CD4-positive, alpha-beta T cell treated with Interleukin-4 for 1 hour (primary cell): Measurements from ENCODE around the gene PTH1R.

Experiments
- DNase-seq, 2 donors: peaks; one replicate each; pipeline ENCODE4 v3.0.0-alpha.2; 2020 to 2022

Gene PTH1R

DNA sequence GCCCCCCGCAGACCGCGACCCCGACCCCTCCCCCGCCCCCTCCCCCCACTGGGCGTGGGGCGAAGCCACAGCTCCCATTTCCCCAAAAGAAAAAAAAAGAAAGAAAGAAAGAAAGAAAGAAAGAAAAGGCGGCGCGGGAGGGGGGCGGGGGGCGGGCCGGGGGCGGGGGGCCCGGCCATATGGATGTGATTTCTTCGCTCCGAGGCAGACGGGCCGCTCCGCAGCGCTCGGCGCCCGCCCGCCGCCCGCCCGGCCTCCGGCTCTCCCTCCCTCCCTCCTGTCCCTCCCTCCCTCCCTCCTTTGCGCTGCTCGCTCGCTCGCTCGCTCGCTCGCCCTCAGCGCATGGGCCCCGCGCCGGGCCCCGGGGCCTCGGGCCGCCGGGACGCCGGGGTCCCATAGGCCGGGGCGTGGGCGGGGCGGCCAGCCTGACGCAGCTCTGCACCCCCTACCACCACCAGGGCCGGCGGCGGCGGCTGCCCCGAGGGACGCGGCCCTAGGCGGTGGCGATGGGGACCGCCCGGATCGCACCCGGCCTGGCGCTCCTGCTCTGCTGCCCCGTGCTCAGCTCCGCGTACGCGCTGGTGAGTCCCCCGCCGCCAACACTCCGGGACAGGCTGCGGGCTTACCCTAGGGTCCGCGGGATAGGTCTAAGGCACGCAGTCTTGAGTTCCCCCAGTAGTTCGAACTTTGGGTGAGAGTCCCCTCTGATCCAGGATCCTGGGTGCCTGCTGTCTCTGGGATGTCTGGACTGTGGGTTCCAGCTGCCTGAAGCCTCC is 5.7 kb downstream of the PTH1R start:
- peak in 1 of 2 donors; percentile 20 for DNase-seq

- DNase-seq, result no peak
Observed at GRCh38 chr3:46883830-46884185, 6.3 kb downstream of the PTH1R start.

DNA sequence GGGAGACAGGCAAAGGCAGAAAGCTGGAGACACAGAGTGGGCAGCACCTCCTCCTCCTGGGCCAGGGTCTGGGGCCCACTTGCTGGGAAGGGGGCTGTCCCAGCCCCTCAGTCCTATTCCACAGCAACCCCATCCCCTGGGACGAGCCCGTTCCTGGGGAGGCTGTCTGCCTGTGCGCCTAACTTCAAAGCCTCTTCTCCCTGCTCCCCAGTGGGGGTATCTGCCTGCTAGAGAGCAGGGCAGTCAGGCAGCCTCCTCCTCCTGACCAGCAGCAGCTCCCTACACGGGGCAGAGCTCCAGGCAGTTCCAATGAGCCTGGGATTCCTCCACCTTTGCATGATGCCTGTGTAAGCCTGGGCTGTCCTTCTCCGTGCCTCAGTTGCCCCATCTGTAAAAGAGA is 6.9 kb downstream of the PTH1R start:
- DNase-seq, result no peak

DNA sequence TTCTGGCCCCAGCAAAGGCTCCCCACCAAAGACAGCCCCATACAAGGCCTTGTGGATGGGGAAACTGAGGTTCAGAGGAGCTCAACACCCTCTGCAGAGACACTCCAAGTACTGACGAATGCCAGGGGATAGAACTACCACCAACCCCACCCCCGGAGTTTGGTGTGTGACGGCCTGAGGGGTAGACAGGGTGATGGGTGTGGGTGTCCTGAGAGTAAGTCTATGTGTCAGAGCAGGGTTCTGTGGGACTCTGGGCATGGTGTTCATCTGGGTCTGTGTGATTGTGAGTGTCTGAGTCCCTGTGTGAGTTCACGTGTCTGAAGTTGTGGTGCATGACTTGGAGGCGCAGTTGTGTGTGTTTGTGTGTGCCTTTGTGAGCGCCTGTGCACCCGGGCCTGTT is 7.4 kb downstream of the PTH1R start:
- DNase-seq, result no peak

DNA sequence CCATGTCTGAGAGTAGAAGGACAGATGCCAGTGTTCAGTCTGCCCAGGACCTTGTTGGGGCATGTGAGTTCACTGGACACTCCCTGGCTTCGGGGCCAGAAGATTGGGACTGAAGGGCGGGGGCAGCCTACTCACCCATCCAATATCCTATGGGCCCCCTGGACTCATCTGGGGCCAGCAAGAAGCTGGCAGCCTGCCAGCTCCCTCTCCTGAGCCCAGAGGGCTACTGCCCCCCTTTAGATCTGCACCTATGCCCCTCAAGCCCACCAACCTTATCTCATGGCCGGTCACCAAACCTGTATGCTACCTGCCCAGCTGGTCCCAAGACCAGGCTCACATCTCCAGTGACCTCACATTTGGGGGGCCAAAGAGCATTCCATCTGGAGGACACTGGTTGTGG is 8.1 kb downstream of the PTH1R start:
- no peak for DNase-seq

DNA sequence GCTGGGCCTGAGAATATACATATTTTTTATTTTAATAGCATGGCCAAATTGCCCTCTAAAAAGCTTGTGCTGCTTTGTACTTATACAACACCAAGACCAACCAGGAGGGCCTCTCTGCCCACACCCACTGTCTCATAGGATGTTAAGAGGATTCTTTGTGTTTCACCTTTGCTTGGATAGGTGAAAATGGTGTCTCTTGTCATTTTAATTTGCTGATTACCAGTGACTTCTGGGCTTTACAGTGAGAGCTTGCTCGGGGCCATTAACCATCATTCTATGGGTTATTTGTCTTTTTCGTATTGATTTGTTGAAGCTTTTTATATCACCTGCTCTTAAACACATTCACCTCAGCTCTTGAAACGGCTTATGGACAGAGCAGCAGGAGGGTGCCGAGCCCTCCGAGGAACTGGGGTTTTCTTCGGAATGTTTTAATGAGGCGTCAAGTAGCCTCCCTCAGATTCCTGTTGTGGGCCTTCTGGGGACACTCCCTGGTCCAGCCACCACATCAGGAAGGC is 10.5 kb downstream of the PTH1R start:
- DNase-seq, result no peak

GRCh38 chr3:46888705-46889104 is 11.2 kb downstream of the PTH1R start:
- no peak for DNase-seq

DNA sequence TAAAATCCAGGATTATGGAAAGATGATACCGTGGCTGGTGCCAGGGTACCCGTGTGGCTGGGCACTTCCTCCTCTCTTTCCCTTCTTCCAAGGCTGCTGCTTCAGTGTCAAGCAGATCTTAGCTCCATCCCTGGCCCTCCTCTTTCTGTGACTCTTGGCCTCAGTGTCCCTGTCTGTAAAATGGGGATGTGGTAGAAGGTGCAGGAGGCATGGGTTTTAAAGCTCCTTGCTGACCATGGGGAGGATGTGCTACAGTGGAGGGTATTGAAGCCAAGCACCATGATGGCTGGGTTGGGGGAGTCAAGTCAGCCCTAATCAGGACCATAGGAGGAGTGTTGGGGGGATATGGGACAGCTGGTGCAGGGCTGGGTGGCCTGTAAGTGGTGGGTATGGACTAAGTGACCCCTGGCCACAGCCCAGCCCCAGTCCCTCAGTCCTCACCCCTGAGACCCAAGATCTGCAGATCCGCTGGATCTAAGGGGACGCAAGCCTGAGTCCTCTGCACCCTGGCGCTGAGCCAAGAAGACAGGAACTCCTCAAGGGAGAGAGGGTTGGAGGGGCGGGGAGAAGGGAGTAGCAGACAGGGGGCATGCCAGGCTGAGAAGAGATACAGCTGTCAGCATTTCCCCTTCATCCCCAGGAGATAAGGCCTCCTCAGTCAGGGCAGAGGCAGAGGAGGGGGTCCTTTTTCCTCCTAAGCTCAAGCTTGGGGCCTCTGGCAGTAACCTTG is 12.0 kb downstream of the PTH1R start:
- no peak for DNase-seq

- no peak for DNase-seq
Observed at GRCh38 chr3:46890132-46890531, 12.6 kb downstream of the PTH1R start.

GRCh38 chr3:46891132-46891531 is 13.6 kb downstream of the PTH1R start:
- DNase-seq, result no peak

DNA sequence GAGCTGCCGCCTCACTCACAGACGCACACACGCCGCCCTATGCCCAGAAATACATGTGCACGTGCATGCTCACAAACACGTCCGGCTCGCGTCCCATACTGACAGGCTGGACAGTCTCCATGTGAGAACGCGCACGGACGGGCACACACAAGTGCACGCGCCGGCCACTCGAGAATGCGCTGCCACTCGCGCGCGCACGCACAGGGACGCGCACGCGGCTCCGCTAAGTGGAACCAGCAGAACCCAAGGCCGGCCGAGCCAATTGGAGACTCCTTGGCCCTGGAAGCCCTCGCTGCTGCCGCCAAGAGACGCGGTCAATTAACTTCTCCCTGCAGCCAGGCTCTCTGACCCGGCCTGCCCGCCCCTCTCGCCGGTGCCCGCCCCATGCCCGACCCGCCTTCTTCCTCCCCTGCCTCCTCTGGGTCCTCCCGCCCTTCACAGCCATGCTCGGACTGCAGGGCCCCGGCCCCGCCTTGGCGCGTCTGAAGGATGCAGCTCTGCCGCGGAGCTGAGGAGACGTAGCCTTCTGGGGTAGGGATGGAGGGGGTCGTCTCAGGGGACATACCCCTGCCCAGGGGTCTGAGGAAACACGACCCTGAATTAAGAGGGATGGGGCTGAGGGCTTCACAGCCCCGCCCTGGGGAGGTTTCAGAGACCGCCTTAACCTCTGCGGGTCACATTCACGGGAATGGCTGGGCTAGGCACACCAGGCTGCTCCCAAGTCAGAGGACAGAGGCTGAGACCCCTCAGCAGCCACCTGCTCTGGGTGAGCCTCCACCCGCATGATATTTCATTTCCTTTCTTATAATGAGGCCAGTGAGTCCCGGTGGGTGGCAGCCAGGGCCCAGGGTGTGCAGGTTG is 15.0 kb downstream of the PTH1R start:
- peak in 1 of 2 donors; percentile 52 for DNase-seq

DNA sequence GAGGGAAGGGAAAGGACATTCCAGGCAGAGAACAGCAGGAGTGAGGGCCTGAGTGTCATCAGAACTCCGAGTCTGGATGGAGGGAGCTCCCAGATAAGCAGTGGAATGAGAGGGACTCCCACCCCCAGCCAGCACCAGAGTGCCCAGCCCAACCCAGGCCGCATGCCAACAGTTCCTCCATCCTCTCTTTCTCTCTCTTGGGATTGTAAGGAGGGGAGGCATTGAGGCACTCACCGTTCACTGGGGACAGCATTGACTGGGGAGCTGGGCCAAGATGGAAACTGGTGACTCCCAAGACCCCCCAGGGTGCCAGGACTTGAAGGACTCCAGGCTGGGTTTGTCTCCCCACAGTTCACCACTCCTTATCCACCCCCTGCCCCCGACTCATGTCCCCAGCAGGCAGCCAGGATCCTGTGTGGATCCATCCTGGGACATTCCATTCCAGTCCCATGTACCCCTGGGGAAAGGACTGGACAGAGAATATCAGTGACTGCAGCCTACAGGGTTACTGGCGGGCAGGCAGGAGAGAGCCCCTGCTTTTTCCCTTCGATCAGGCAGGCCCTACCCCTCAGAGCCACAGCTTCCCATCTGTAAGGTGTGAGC is 15.7 kb downstream of the PTH1R start:
- DNase-seq, result no peak

DNA sequence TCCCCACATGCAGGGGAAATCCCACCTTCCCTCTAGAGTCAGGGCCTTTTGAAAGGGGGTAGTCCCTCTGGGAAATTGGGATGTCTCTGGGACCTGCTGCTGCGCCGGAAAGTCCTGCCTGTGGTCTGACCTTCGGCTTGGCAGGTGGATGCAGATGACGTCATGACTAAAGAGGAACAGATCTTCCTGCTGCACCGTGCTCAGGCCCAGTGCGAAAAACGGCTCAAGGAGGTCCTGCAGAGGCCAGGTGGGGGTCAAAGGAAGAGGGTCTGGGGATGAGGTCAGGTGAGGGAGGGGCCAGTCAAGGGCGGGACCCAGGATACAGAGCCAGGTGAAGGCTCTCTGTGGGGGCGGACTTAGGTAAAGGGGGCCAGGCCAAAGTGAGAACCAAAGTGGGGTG is 16.2 kb downstream of the PTH1R start:
- DNase-seq, result no peak

- no peak for DNase-seq
Observed at GRCh38 chr3:46894256-46894655, 16.7 kb downstream of the PTH1R start.

DNA sequence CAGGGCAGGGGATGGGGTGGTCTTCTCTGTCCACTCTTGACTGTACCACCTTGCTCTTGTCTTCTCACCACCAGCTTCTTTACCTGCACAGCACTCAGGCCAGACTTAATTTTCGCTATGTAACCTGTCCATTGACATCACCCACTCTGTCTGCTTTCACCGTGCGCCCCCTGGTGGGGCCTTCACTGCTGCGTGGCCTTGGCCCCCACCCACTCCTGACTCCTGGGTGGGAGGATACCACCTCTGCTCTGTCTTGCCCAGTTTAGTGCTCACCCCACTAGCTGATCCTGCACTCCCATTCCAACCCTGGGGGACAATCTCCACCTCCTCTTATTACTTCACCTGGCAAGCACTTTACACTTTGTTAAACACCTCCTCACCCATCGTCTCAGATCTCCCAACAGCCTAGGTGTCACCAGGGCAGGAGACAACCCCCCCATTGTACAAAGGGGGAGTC is 17.7 kb downstream of the PTH1R start:
- peak; percentile 72 to 77 for DNase-seq

DNA sequence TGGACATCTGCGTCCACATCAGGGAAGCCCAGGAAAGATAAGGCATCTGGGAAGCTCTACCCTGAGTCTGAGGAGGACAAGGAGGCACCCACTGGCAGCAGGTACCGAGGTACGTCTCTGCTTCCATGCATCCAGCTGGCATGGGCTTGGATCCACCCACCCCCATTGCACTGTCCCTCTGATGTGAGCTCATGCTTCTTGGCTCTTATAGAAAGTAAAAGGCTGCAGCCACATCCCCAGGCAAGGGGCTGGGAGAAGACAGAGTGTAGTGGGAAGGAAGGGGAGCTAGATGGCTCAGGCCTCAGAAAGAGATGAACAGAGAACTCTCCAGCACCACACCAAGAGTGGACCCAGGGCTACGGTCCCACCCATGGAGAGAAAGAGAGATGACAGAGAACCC is 18.2 kb downstream of the PTH1R start:
- DNase-seq, result no peak

DNA sequence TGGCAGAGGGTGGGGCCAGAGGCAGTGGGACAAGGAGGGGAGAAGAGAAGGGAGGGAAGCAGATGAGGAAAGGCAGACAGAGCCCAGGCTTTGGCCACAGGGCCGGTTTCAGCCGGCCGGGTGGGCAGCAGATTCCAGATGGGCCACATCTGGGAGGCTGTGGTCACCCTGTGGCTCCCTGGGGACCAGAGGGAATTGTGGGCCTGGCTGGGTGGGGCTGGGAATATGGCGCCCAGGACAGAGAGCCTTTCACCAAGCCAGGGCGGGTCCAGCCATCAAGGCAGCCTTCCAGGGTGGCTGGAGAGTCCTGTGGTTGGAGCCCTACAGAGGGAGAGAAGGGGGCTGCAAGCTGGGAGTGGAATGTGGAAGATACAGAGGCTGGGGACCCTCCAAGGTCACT is 18.9 kb downstream of the PTH1R start:
- no peak for DNase-seq

DNA sequence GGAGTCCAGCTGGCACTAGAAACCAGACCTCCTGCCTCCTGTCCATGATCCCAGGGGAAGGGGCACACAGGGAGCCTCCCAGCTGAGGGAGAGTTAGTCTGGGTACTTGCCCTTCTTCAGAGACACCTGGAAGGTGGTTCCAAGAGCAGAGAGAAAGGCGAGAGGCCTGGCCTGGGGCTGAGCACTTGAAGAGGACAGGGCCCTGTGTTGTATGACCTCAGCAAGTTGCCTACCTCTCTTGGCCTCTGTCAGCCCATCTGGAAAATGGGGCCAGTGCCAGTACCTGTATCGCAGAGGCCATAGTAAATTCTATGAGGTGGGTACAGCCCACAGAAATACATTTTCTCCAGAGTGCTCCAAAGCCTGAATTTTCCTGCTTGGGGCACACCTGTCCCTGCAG is 19.5 kb downstream of the PTH1R start:
- no peak for DNase-seq

GRCh38 chr3:46897829-46898320 is 20.4 kb downstream of the PTH1R start:
- DNase-seq, result no peak

- DNase-seq, result peak in 1 of 2 donors; percentile 24
Observed at GRCh38 chr3:46898321-46899150, 21.0 kb downstream of the PTH1R start.

DNA sequence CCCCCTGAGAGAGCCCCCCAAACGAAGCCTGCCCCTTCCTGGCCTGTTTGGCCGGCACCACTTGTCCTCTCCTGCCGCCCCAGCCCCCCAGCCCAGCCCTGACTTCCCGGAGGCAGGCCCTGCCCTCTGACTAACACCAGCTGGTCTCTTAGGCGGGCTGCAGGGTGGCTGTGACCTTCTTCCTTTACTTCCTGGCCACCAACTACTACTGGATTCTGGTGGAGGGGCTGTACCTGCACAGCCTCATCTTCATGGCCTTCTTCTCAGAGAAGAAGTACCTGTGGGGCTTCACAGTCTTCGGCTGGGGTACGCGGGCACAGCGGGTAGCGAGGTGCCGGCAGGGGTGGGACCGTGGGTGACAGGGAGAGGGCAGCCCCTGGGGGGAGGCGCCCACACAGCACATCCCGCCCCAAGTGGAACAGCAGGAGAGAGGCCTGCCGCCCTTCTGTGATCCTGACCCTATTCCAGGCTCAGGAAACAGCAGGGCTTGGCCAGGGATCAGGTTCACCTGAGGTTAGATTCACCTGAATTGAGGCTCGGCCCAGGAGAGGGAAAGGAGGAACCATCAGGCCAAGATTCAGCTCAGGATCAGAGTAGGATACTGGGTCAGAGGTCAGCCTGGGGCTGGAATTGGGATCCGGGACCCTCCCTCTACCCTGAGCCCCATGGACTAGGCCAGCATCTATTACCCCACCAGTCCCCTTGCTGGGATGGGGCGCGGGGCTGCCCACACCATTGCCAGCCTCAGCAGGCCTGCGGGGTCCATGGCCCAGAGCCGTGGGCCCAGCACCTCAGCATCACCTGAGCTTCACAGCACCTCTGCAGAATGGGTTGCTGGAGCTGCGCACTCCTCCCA is 21.9 kb downstream of the PTH1R start:
- DNase-seq, result no peak
